GM19328 (cell line): ENCODE data around the gene SPESP1.
"Not testable (repeated sequence)": the region's sequence is repeated elsewhere in the genome, so short reads cannot be mapped to it uniquely, and the experiment has no call there.

Experiments
- ATAC-seq: cut with Tn5 transposase; IDR thresholded peaks from one replicate; pipeline ENCODE4 v1.9.1; 2021; ENCODE audit warnings: mild to moderate bottlenecking, moderate library complexity; ENCODE audit not compliant: unreplicated experiment

SPESP1 gene

GRCh38 chr15:68962465-68962864 is 32.1 kb downstream of the SPESP1 start:
- no peak for ATAC-seq

- ATAC-seq, result not testable (repeated sequence)
Observed at GRCh38 chr15:68963719-68964118, 33.4 kb downstream of the SPESP1 start.

GRCh38 chr15:68966996-68967395 is 36.7 kb downstream of the SPESP1 start:
- ATAC-seq, result no peak

- ATAC-seq, result no peak
Observed at GRCh38 chr15:68967948-68968347, 37.6 kb downstream of the SPESP1 start.

GRCh38 chr15:68969298-68969697 is 39.0 kb downstream of the SPESP1 start:
- no peak for ATAC-seq

GRCh38 chr15:68972201-68973065 is 42.1 kb downstream of the SPESP1 start:
- no peak for ATAC-seq

GRCh38 chr15:68975651-68976160 is 45.4 kb downstream of the SPESP1 start:
- ATAC-seq, result not testable (repeated sequence)

GRCh38 chr15:68977426-68977825 is 47.1 kb downstream of the SPESP1 start:
- not testable (repeated sequence) for ATAC-seq

- ATAC-seq, result no peak
Observed at GRCh38 chr15:68979006-68979405, 48.7 kb downstream of the SPESP1 start.

GRCh38 chr15:68979816-68980215 is 49.5 kb downstream of the SPESP1 start:
- ATAC-seq, result no peak

GRCh38 chr15:68980786-68981185 is 50.5 kb downstream of the SPESP1 start:
- ATAC-seq, result no peak

GRCh38 chr15:68981941-68982340 is 51.6 kb downstream of the SPESP1 start:
- ATAC-seq, result no peak

GRCh38 chr15:68982976-68983563 is 52.7 kb downstream of the SPESP1 start:
- no peak for ATAC-seq

- ATAC-seq, result no peak
Observed at GRCh38 chr15:68983961-68984481, 53.7 kb downstream of the SPESP1 start.

- ATAC-seq, result no peak
Observed at GRCh38 chr15:68984586-68984985, 54.3 kb downstream of the SPESP1 start.

- ATAC-seq, result no peak
Observed at GRCh38 chr15:68985361-68985891, 55.1 kb downstream of the SPESP1 start.

GRCh38 chr15:68986322-68986721 is 56.0 kb downstream of the SPESP1 start:
- no peak for ATAC-seq

GRCh38 chr15:68987120-68987519 is 56.8 kb downstream of the SPESP1 start:
- no peak for ATAC-seq

GRCh38 chr15:68987676-68988075 is 57.4 kb downstream of the SPESP1 start:
- ATAC-seq, result no peak

GRCh38 chr15:68989541-68990230 is 59.4 kb downstream of the SPESP1 start:
- ATAC-seq, result no peak
